ENCODE results near the gene ITGA11. TPM values are rescaled to one million over a fixed set of nuclear protein-coding genes. Genes with fewer than 3 reads are reported as not detected.

ITGA11 gene
- total RNA-seq, 1 donor from 2014 or later = 7.1 TPM

GRCh38 chr15:68292157-68292781 is 139.7 kb downstream of the ITGA11 start:
- Histone ChIP-seq H3K9me3 (no peaks in the 10 kb centered on the region), H3K4me1 (peaks cover 27% of the 10 kb centered on the region)
- intact Hi-C loops (cut with DNase I) = no loop called here

GRCh38 chr15:68290715-68291114 is 141.2 kb downstream of the ITGA11 start:
- H3K27ac ChIP-seq = no peak overlapping the region
- TF ChIP-seq CTCF (IDR thresholded peaks at IDR 0.05) = no peak
- ATAC-seq (no peak), DNase-seq (no peak)
- H3K4me3 ChIP-seq = no peak overlapping the region
- H3K4me1 ChIP-seq = peaks cover 27% of the 10 kb centered on the region
- intact Hi-C loops (cut with DNase I) = no loop called here
- no peaks in the 10 kb centered on the region for H3K27me3 ChIP-seq
- H3K9me3 ChIP-seq = no peaks in the 10 kb centered on the region
- H3K36me3 ChIP-seq = peaks cover 43% of the 10 kb centered on the region

More at GRCh38 chr15:68292157-68292781, 139.7 kb downstream of the ITGA11 start:
- no peak for TF ChIP-seq CTCF (IDR thresholded peaks at IDR 0.05)
- Histone ChIP-seq H3K36me3 (peaks cover 48% of the 10 kb centered on the region), H3K4me3 (no peak overlapping the region), H3K27me3 (no peaks in the 10 kb centered on the region), H3K27ac (no peak overlapping the region)
- ATAC-seq (no peak), DNase-seq (no peak)

GRCh38 chr15:68289621-68290352 is 142.2 kb downstream of the ITGA11 start:
- no peak overlapping the region for H3K27ac ChIP-seq
- intact Hi-C loops (cut with DNase I) = no loop called here
- ATAC-seq = no peak

GRCh38 chr15:68289057-68289456 is 142.9 kb downstream of the ITGA11 start:
- no peak overlapping the region for H3K4me3 ChIP-seq
- H3K27me3 ChIP-seq = no peaks in the 10 kb centered on the region
- intact Hi-C loops (cut with DNase I) = no loop called here
- no peaks in the 10 kb centered on the region for H3K9me3 ChIP-seq
- TF ChIP-seq CTCF (IDR thresholded peaks at IDR 0.05) = no peak
- H3K36me3 ChIP-seq = peaks cover 58% of the 10 kb centered on the region
- no peak for ATAC-seq
- H3K4me1 ChIP-seq = peaks cover 33% of the 10 kb centered on the region
- DNase-seq = no peak
- no peak overlapping the region for H3K27ac ChIP-seq

More at GRCh38 chr15:68289621-68290352, 142.2 kb downstream of the ITGA11 start:
- TF ChIP-seq CTCF (IDR thresholded peaks at IDR 0.05) = no peak
- Histone ChIP-seq H3K4me3 (no peak overlapping the region), H3K9me3 (no peaks in the 10 kb centered on the region), H3K36me3 (peaks cover 51% of the 10 kb centered on the region), H3K4me1 (peaks cover 29% of the 10 kb centered on the region), H3K27me3 (no peaks in the 10 kb centered on the region)
- DNase-seq = no peak

- Histone ChIP-seq H3K4me3 (no peak overlapping the region), H3K4me1 (peaks cover 44% of the 10 kb centered on the region), H3K36me3 (peaks cover 35% of the 10 kb centered on the region), H3K9me3 (no peaks in the 10 kb centered on the region), H3K27ac (no peak overlapping the region), H3K27me3 (no peaks in the 10 kb centered on the region)
- no peak for ATAC-seq
- TF ChIP-seq CTCF (IDR thresholded peaks at IDR 0.05) = no peak
- intact Hi-C loops (cut with DNase I) = no loop called here
- DNase-seq = no peak
Measured at GRCh38 chr15:68286256-68286655, 145.7 kb downstream of the ITGA11 start.
